HG03571 (cell line): Measurements from ENCODE around the gene OR4D1.

Experiments
- ATAC-seq: cut with Tn5 transposase; IDR thresholded peaks from one replicate; pipeline ENCODE4 v1.9.1; 2021; ENCODE audit not compliant: unreplicated experiment

The OR4D1 gene

GRCh38 chr17:58153046-58153445 is 4.9 kb downstream of the OR4D1 start:
- ATAC-seq = no peak

- no peak for ATAC-seq
Measured at GRCh38 chr17:58153671-58154070, 5.5 kb downstream of the OR4D1 start.

- ATAC-seq = no peak
Measured at GRCh38 chr17:58156839-58157803, 8.9 kb downstream of the OR4D1 start.

- ATAC-seq = no peak
Measured at GRCh38 chr17:58158181-58158580, 10.0 kb downstream of the OR4D1 start.

- no peak for ATAC-seq
Measured at GRCh38 chr17:58161566-58161965, 13.4 kb downstream of the OR4D1 start.

GRCh38 chr17:58165981-58166380 is 17.8 kb downstream of the OR4D1 start:
- ATAC-seq = no peak

- no peak for ATAC-seq
Measured at GRCh38 chr17:58166682-58167081, 18.5 kb downstream of the OR4D1 start, which contains the start of gene OR4D2. TSS of gene OR4D2 (plus strand) at chr17:58166982. CDS start at chr17:58169656, 2,674 bp downstream.

- ATAC-seq = no peak
Measured at GRCh38 chr17:58170622-58171021, 22.4 kb downstream of the OR4D1 start.

GRCh38 chr17:58172369-58173071 is 24.3 kb downstream of the OR4D1 start:
- ATAC-seq = no peak

- ATAC-seq = no peak
Measured at GRCh38 chr17:58174871-58175270, 26.7 kb downstream of the OR4D1 start.

- ATAC-seq = no peak
Measured at GRCh38 chr17:58176200-58176599, 28.0 kb downstream of the OR4D1 start.

GRCh38 chr17:58181796-58182195 is 33.6 kb downstream of the OR4D1 start:
- no peak for ATAC-seq

GRCh38 chr17:58183514-58183913 is 35.3 kb downstream of the OR4D1 start:
- no peak for ATAC-seq

GRCh38 chr17:58184308-58184985 is 36.3 kb downstream of the OR4D1 start:
- no peak for ATAC-seq

GRCh38 chr17:58184986-58185761 is 37.0 kb downstream of the OR4D1 start:
- ATAC-seq = no peak

- no peak for ATAC-seq
Measured at GRCh38 chr17:58186591-58186990, 38.4 kb downstream of the OR4D1 start.

- no peak for ATAC-seq
Measured at GRCh38 chr17:58187063-58187462, 38.9 kb downstream of the OR4D1 start.

GRCh38 chr17:58187675-58188074 is 39.5 kb downstream of the OR4D1 start:
- ATAC-seq = no peak

GRCh38 chr17:58189436-58190146 is 41.4 kb downstream of the OR4D1 start:
- ATAC-seq = no peak
